SU-DHL-6 (cell line): ENCODE data around the gene CHRM3.

Experiments used
- H2AFZ ChIP-seq: fragments of 200-600 bp; sonication (generic); 2 replicates; pipeline ENCODE4 v1.6.1; 2014; ENCODE audit warnings: low read depth, mild to moderate bottlenecking, moderate library complexity, mixed read lengths, antibody characterized with exemption, low read length; ENCODE audit not compliant: severe bottlenecking
- H3F3A ChIP-seq: fragments of 200-600 bp; shearing (Covaris generic); 2 replicates; pipeline ENCODE4 v1.6.0; 2016; ENCODE audit warnings: antibody characterized with exemption, mild to moderate bottlenecking; ENCODE audit not compliant: insufficient read depth
- H3K27ac ChIP-seq: fragments of 200-600 bp; sonication (generic); 2 replicates; pipeline ENCODE4 v1.5.1; 2016; ENCODE audit warnings: low read depth, mild to moderate bottlenecking, low read length, moderate library complexity, mixed read lengths
- H3K27me3 ChIP-seq: fragments of 200-600 bp; sonication (generic), shearing (Covaris generic); 2 replicates; pipeline ENCODE4 v1.6.0; 2014; ENCODE audit warnings: mild to moderate bottlenecking, low read length
- H3K36me3 ChIP-seq: fragments of 200-600 bp; sonication (generic); 2 replicates; pipeline ENCODE4 v1.6.1; 2014; ENCODE audit warnings: mild to moderate bottlenecking, low read length, mixed read lengths
- H3K4me2 ChIP-seq: fragments of 300-600, 200-600 bp; shearing (Covaris generic), sonication (generic); 2 replicates; pipeline ENCODE4 v1.6.0; 2014; ENCODE audit warnings: low read length, low read depth, mild to moderate bottlenecking; ENCODE audit not compliant: poor library complexity, severe bottlenecking
- H3K4me3 ChIP-seq: fragments of 200-600 bp; sonication (generic); 2 replicates; pipeline ENCODE4 v1.5.1; 2014; ENCODE audit warnings: antibody characterized with exemption, low read length, mild to moderate bottlenecking, mixed read lengths; ENCODE audit not compliant: insufficient read depth, poor library complexity, severe bottlenecking
- H3K79me2 ChIP-seq: fragments of 200-600 bp; sonication (generic); 2 replicates; pipeline ENCODE4 v1.6.1; 2014; ENCODE audit warnings: mild to moderate bottlenecking, low read length, moderate library complexity; ENCODE audit not compliant: insufficient read depth
- H3K9ac ChIP-seq: fragments of 200-600 bp; sonication (generic); 2 replicates; pipeline ENCODE4 v1.7.0; 2014; ENCODE audit warnings: mild to moderate bottlenecking, low read length
- H3K9me2 ChIP-seq: fragments of 200-600 bp; sonication (generic); replicated peaks from 2 replicates; pipeline ENCODE4 v1.6.1; 2014; ENCODE audit warnings: low read length; ENCODE audit not compliant: insufficient read depth
- H3K9me3 ChIP-seq: fragments of 200-600 bp; sonication (generic); 2 replicates; pipeline ENCODE4 v1.6.1; 2014; ENCODE audit warnings: low read length, mixed read lengths; ENCODE audit not compliant: insufficient read depth
- H4K20me1 ChIP-seq: fragments of 200-600 bp; sonication (generic); 2 replicates; pipeline ENCODE4 v1.6.1; 2014; ENCODE audit warnings: low read depth, mild to moderate bottlenecking, antibody characterized with exemption, low read length, moderate library complexity, mixed read lengths
- EZH2phosphoT487 ChIP-seq: fragments of 200-600 bp; sonication (generic), shearing (Covaris generic); conservative IDR thresholded peaks from 2 replicates; pipeline ENCODE4 v1.6.1; 2018; ENCODE audit warnings: mild to moderate bottlenecking, antibody characterized with exemption, low read length, moderate library complexity, mixed read lengths
- TF ChIP-seq, protein P1 (sequence below): fragments of 200-600 bp; sonication (generic); IDR thresholded peaks from one replicate; pipeline ENCODE4 v1.5.1; 2017; ENCODE audit warnings: antibody characterized with exemption, mild to moderate bottlenecking, low read length, moderate library complexity; ENCODE audit not compliant: insufficient read depth, poor library complexity, severe bottlenecking

Gene CHRM3

GRCh38 chr1:239417986-239418640 lies 31.7 kb downstream of the CHRM3 start:
- no peaks in the 10 kb centered on the region for H3K36me3 ChIP-seq
- no peaks in the 10 kb centered on the region for H3K9me2 ChIP-seq
- TF ChIP-seq, protein P1, sequence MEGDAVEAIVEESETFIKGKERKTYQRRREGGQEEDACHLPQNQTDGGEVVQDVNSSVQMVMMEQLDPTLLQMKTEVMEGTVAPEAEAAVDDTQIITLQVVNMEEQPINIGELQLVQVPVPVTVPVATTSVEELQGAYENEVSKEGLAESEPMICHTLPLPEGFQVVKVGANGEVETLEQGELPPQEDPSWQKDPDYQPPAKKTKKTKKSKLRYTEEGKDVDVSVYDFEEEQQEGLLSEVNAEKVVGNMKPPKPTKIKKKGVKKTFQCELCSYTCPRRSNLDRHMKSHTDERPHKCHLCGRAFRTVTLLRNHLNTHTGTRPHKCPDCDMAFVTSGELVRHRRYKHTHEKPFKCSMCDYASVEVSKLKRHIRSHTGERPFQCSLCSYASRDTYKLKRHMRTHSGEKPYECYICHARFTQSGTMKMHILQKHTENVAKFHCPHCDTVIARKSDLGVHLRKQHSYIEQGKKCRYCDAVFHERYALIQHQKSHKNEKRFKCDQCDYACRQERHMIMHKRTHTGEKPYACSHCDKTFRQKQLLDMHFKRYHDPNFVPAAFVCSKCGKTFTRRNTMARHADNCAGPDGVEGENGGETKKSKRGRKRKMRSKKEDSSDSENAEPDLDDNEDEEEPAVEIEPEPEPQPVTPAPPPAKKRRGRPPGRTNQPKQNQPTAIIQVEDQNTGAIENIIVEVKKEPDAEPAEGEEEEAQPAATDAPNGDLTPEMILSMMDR = no peak
- no peak for TF ChIP-seq EZH2phosphoT487
- no peaks in the 10 kb centered on the region for H4K20me1 ChIP-seq
- no peaks in the 10 kb centered on the region; the same call in 1 of the 2 replicates for H3K9me3 ChIP-seq
- H3K9ac ChIP-seq = no peak overlapping the region
- H3K27me3 ChIP-seq = no peaks in the 10 kb centered on the region
- no peak overlapping the region for H3K4me3 ChIP-seq
- no peaks in the 10 kb centered on the region for H3K79me2 ChIP-seq
- no peak overlapping the region for H3K4me2 ChIP-seq
- no peak overlapping the region for H2AFZ ChIP-seq
- no peak overlapping the region for H3K27ac ChIP-seq
- no peaks in the 10 kb centered on the region for H3F3A ChIP-seq

DNA sequence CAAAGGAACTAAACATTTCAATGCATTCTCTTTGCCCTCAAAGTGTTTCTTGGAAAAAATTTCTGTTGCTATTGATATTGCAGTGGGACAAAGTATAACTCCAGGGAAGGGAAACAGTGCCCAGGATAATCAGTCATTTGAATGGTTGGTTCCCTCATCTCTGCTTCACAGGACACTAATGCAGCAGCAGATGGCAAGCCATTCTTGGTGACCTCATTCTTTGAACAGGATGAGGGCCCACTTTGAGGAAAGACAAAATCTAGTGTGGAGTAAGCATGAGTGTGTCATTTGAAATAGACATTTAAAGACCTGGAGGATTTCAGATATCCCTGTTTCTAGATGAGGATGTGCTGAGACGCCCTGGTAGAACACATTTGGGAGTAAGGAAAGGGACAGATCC lies 32.3 kb downstream of the CHRM3 start:
- Histone ChIP-seq H3K9me3 (no peaks in the 10 kb centered on the region; the same call in 1 of the 2 replicates), H3F3A (no peaks in the 10 kb centered on the region), H3K4me2 (no peak overlapping the region), H3K27me3 (no peaks in the 10 kb centered on the region), H3K4me3 (no peak overlapping the region), H3K27ac (no peak overlapping the region), H3K79me2 (no peaks in the 10 kb centered on the region), H2AFZ (no peak overlapping the region), H3K9me2 (no peaks in the 10 kb centered on the region), H3K9ac (no peak overlapping the region), H3K36me3 (no peaks in the 10 kb centered on the region), H4K20me1 (no peaks in the 10 kb centered on the region)
- TF ChIP-seq, protein P1 = no peak
- no peak for TF ChIP-seq EZH2phosphoT487

DNA sequence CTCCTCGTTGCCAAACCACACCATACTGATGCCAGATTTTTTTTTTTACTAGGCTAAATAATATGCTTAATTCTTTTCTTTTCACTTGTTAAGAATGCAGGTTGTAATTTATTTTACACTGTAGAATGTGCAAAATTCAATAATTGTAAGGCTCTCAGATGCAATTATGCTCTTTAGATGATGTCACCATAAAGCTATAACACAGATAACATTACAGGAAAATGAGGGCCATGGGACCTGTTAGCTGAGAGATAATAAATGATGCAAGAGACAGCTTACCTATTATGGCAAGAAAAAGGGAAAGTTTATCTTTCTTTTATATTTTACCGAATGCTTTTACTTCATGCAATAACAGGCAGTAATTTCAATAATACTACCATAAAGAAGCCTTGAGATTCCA lies 35.4 kb downstream of the CHRM3 start:
- Histone ChIP-seq H2AFZ (no peak overlapping the region), H3K27me3 (no peaks in the 10 kb centered on the region), H3K79me2 (no peaks in the 10 kb centered on the region), H3K9ac (no peak overlapping the region), H3K9me2 (no peaks in the 10 kb centered on the region), H3K4me2 (no peak overlapping the region), H3F3A (no peaks in the 10 kb centered on the region), H4K20me1 (no peaks in the 10 kb centered on the region), H3K9me3 (no peaks in the 10 kb centered on the region), H3K4me3 (no peak overlapping the region), H3K27ac (no peak overlapping the region), H3K36me3 (no peaks in the 10 kb centered on the region)
- TF ChIP-seq EZH2phosphoT487 = no peak
- TF ChIP-seq, protein P1 = no peak
